ENCODE measurements around the gene SLAMF1. TPM values are rescaled to one million over a fixed set of nuclear protein-coding genes. Genes with fewer than 3 reads are reported as not detected.
"Not testable (repeated sequence)": the region's sequence is repeated elsewhere in the genome, so short reads cannot be mapped to it uniquely, and the experiment has no call there.

Gene SLAMF1
- total and polyA plus RNA-seq, 9 of the 15 experiments (the other 6 are each of a cell fraction or from before 2014, with no cell fraction given): 0.04 to 0.17 (median 0.11) TPM; not detected in 4

DNA sequence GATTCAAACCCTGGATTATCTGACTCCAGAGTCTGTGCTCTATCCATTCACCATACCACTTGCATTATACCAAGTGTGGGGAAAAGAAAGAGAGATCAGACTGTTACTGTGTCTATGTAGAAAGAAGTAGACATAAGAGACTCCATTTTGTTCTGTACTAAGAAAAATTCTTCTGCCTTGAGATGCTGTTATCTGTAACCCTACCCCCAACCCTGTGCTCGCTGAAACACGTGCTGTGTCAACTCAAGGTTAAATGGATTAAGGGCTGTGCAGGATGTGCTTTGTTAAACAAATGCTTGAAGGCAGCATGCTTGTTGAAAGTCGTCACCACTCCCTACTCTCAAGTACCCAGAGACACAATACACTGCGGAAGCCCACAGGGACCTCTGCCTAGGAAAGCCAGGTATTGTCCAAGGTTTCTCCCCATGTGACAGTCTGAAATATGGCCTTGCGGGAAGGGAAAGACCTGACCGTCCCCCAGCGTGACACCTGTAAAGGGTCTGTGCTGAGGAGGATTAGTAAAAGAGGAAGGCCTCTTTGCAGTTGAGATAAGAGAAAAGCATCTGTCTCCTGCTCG, 5.3 kb upstream of the SLAMF1 start (continued):
- TF ChIP-seq TSHZ1 (CRISPR knock-in tag; IDR thresholded peaks at IDR 0.05) (peak; percentile 88), TEAD1 (CRISPR knock-in tag; IDR thresholded peaks at IDR 0.05) (peak in 1 of 2 experiments; percentile 86; a peak in 2 of 4 replicates), ZNF23 (CRISPR knock-in tag; IDR thresholded peaks at IDR 0.05) (peak; percentile 78), MECOM (CRISPR knock-in tag; IDR thresholded peaks at IDR 0.05) (peak; percentile 78; the same call in 1 of the 2 replicates), KLF13 (tag; IDR thresholded peaks at IDR 0.05; ENCODE audit: borderline replicate concordance, low read depth) (peak; percentile 62; the same call in 1 of the 2 replicates), ATF4 (CRISPR knock-in tag; IDR thresholded peaks at IDR 0.05) (peak; percentile 76; the same call in 1 of the 2 replicates), ESRRA (IDR thresholded peaks at IDR 0.05; ENCODE audit: borderline replicate concordance, low read depth) (peak; percentile 86), SOX6 (IDR thresholded peaks at IDR 0.05) (peak; percentile 44; the same call in 1 of the 2 replicates), ZNF766 (CRISPR knock-in tag; conservative IDR thresholded peaks at IDR 0.05) (peak; percentile 66; the same call in 1 of the 2 replicates), IRF9 (tag; IDR thresholded peaks at IDR 0.05) (peak; percentile 64; the same call in 1 of the 2 replicates), MEF2D (tag; conservative IDR thresholded peaks at IDR 0.05; ENCODE audit: low read depth) (peak; percentile 80), SMAD3 (CRISPR knock-in tag; conservative IDR thresholded peaks at IDR 0.05) (peak; percentile 92), NR2C1 (tag; IDR thresholded peaks at IDR 0.05) (peak; percentile 83), ZNF395 (CRISPR knock-in tag; IDR thresholded peaks at IDR 0.05) (peak; percentile 80), ZNF311 (CRISPR knock-in tag; IDR thresholded peaks at IDR 0.05) (peak; percentile 95), ZNF239 (CRISPR knock-in tag; IDR thresholded peaks at IDR 0.05) (peak; percentile 76), PTRF (tag; IDR thresholded peaks at IDR 0.05) (peak; percentile 77), GTF2A2 (tag; IDR thresholded peaks at IDR 0.05) (0 out of 2 replicates have a peak, but pooled peaks have one; percentile 65), ZNF212 (CRISPR knock-in tag; IDR thresholded peaks at IDR 0.05) (0 out of 2 replicates have a peak, but pooled peaks have one; percentile 71), ZNF583 (CRISPR knock-in tag; IDR thresholded peaks at IDR 0.05) (peak; percentile 87), ZNF444 (CRISPR knock-in tag; IDR thresholded peaks at IDR 0.05) (peak; percentile 68; the same call in 1 of the 2 replicates)
- TF ChIP-seq NR2C1 (IDR thresholded peaks at IDR 0.05): not testable (repeated sequence)
